Stimulated activated naive CD8-positive, alpha-beta T cell treated with anti-CD3 and anti-CD28 coated beads, Interleukin-15, Interleukin-2, amounts not matched to agents 100 U/mL and 50 U/mL, for 24 hours (primary cell): Measurements from ENCODE around the gene UCHL5.
A peak's percentile ranks its signal among the peaks of the same experiment; 100 is the strongest.
"Not testable (repeated sequence)": the region's sequence is repeated elsewhere in the genome, so short reads cannot be mapped to it uniquely, and the experiment has no call there.

Source experiments
- ATAC-seq: fragments of 150-1000 bp; cut with Tn5 transposase; one replicate; pipeline ENCODE4 v1.10.0; 2021
- DNase-seq: peaks from one replicate; pipeline ENCODE4 v3.0.0; 2021

The UCHL5 gene

GRCh38 chr1:193065954-193066353 lies 6.8 kb upstream of the UCHL5 start:
- DNase-seq, result no peak
- no peak for ATAC-seq

GRCh38 chr1:193062698-193063463 lies 3.7 kb upstream of the UCHL5 start:
- no peak for DNase-seq
- ATAC-seq, result no peak

- DNase-seq (no peak), ATAC-seq (no peak)
These were observed 1.8 kb upstream of the UCHL5 start for GRCh38 chr1:193060938-193061337.

- DNase-seq, result no peak
- ATAC-seq, result no peak
These were observed 1.2 kb upstream of the UCHL5 start for GRCh38 chr1:193060406-193060805.

GRCh38 chr1:193060115-193060403 lies 899 bp upstream of the UCHL5 start:
- no peak for DNase-seq
- ATAC-seq, result no peak

- ATAC-seq (peak; percentile 61), DNase-seq (peak; percentile 72)
These were observed 455 bp downstream of the UCHL5 start for GRCh38 chr1:193058529-193059281.

- no peak for ATAC-seq
- DNase-seq, result no peak
These were observed 4.9 kb downstream of the UCHL5 start for GRCh38 chr1:193054169-193054675.

- not testable (repeated sequence) for DNase-seq, ATAC-seq
These were observed 10.2 kb downstream of the UCHL5 start for GRCh38 chr1:193048913-193049312.

GRCh38 chr1:193042766-193043691 lies 16.1 kb downstream of the UCHL5 start:
- ATAC-seq (peak; percentile 19), DNase-seq (no peak)

- ATAC-seq (no peak), DNase-seq (no peak)
These were observed 19.1 kb downstream of the UCHL5 start for GRCh38 chr1:193040011-193040410.

- ATAC-seq (no peak), DNase-seq (no peak)
These were observed 22.7 kb downstream of the UCHL5 start for GRCh38 chr1:193036337-193037047.

- no peak for DNase-seq
- no peak for ATAC-seq
These were observed 25.6 kb downstream of the UCHL5 start for GRCh38 chr1:193033610-193034009.

GRCh38 chr1:193032643-193033427 lies 26.3 kb downstream of the UCHL5 start:
- DNase-seq, ATAC-seq: not testable (repeated sequence)

- ATAC-seq, result no peak
- no peak for DNase-seq
These were observed 27.7 kb downstream of the UCHL5 start for GRCh38 chr1:193031431-193031830.

GRCh38 chr1:193030280-193030679 lies 28.9 kb downstream of the UCHL5 start:
- no peak for DNase-seq
- ATAC-seq, result no peak

GRCh38 chr1:193025218-193025617 lies 33.9 kb downstream of the UCHL5 start:
- ATAC-seq (no peak), DNase-seq (no peak)

GRCh38 chr1:193019442-193020026 lies 39.6 kb downstream of the UCHL5 start:
- ATAC-seq, result no peak
- DNase-seq, result no peak

- no peak for ATAC-seq
- DNase-seq, result no peak
These were observed 42.4 kb downstream of the UCHL5 start for GRCh38 chr1:193016788-193017187.

- DNase-seq, result no peak
- ATAC-seq, result no peak
These were observed 44.8 kb downstream of the UCHL5 start for GRCh38 chr1:193014400-193014799.

GRCh38 chr1:193013707-193014106 lies 45.5 kb downstream of the UCHL5 start:
- ATAC-seq (no peak), DNase-seq (no peak)

- ATAC-seq (no peak), DNase-seq (no peak)
These were observed 46.2 kb downstream of the UCHL5 start for GRCh38 chr1:193013005-193013404.
